Gastrocnemius medialis (tissue), 4 donors: ENCODE results near the gene YIF1A.

Experiments used
- CTCF ChIP-seq, 5 experiments: fragments of 450-650 bp in 3 of 5; fragments of 200-600 bp in 2 of 5; sonication (generic) in 2 of 5; IDR thresholded peaks in 4 of 5; conservative IDR thresholded peaks in 1 of 5; 1 replicate in 4 of 5; 2 replicates in 1 of 5; pipeline ENCODE4 v1.5.1; 2016 to 2019; ENCODE audit warnings: antibody characterized with exemption in 5 of 5, mild to moderate bottlenecking in 3 of 5, moderate library complexity in 3 of 5
- POLR2A ChIP-seq, 2 donors: fragments of 450-650 bp; IDR thresholded peaks; one replicate each; pipeline ENCODE4 v1.6.1; 2017; ENCODE audit warnings: antibody characterized with exemption in 2 of 2, mild to moderate bottlenecking in 2 of 2, moderate library complexity in 2 of 2

GRCh38 chr11:66309475-66309874, 20.5 kb upstream of the YIF1A start:
- TF ChIP-seq CTCF (IDR thresholded peaks at IDR 0.05 in 4 of 5, conservative IDR thresholded peaks at IDR 0.05 in 1 of 5) (no peak), POLR2A (IDR thresholded peaks at IDR 0.05) (no peak)
